SK-N-SH (cell line): ENCODE results near the gene GRM7. TPM values are rescaled to one million over a fixed set of nuclear protein-coding genes. Genes with fewer than 3 reads are reported as not detected.

Experiments
- CTCF ChIA-PET: fragments of 300-600, 350-600 bp; formaldehyde crosslinking; extraction: SDS; loops from one replicate; lab custom pipeline; 2021; lab: Yijun Ruan, JAX
- POLR2A ChIA-PET: fragments of 350-600 bp; sonication (Branson Sonifier 250); formaldehyde crosslinking; extraction: SDS; loops from one replicate; lab custom pipeline; 2020; ENCODE audit warnings: antibody characterized with exemption, inconsistent platforms; lab: Yijun Ruan, JAX
- DNase-seq: peaks from one replicate; pipeline ENCODE4 v3.0.0; 2012
- H2AFZ ChIP-seq: fragments of 200-600 bp; sonication (generic); 2 replicates; pipeline ENCODE4 v1.8.1; 2016; ENCODE audit warnings: antibody characterized with exemption, mild to moderate bottlenecking, low read depth
- H3F3A ChIP-seq: fragments of 200-600 bp; sonication (generic); replicated peaks from 2 replicates; pipeline ENCODE3; 2016; ENCODE audit warnings: antibody characterized with exemption, mild to moderate bottlenecking; ENCODE audit not compliant: insufficient read depth
- H3K27ac ChIP-seq, 2 experiments: fragments of 200-500 bp in 1 of 2; fragments of 200-600 bp in 1 of 2; sonication (Bioruptor generic) in 1 of 2; sonication (generic), shearing (Covaris generic) in 1 of 2; 2 replicates each; pipeline versions ENCODE4 v1.5.1 to v1.6.1; 2014 to 2016; ENCODE audit warnings: low read depth in 2 of 2, inconsistent platforms in 1 of 2, low read length in 1 of 2, mild to moderate bottlenecking in 1 of 2, mixed read lengths in 1 of 2
- H3K27me3 ChIP-seq: fragments of 200-600 bp; sonication (generic), shearing (Covaris generic); 2 replicates; pipeline ENCODE4 v1.6.1; 2016; ENCODE audit warnings: mixed run types; ENCODE audit not compliant: insufficient read depth
- H3K36me3 ChIP-seq, 2 experiments: fragments of 200-500 bp in 1 of 2; fragments of 200-600 bp in 1 of 2; sonication (Bioruptor generic) in 1 of 2; sonication (generic) in 1 of 2; replicated peaks in 1 of 2; 2 replicates each; pipeline versions ENCODE3 to v1.5.1; 2014 to 2016; ENCODE audit warnings: low read length in 1 of 2, mild to moderate bottlenecking in 1 of 2; ENCODE audit not compliant: insufficient read depth in 2 of 2, control insufficient read depth in 1 of 2
- H3K4me1 ChIP-seq, 2 experiments: fragments of 200-500 bp in 1 of 2; fragments of 200-600 bp in 1 of 2; sonication (Bioruptor generic) in 1 of 2; sonication (generic), shearing (Covaris generic) in 1 of 2; 2 replicates each; pipeline versions ENCODE4 v1.5.1 to v1.6.1; 2014 to 2016; ENCODE audit warnings: low read depth in 1 of 2, low read length in 1 of 2, mixed run types in 1 of 2; ENCODE audit not compliant: insufficient read depth in 2 of 2, control insufficient read depth in 1 of 2
- H3K4me2 ChIP-seq: fragments of 200-600 bp; sonication (generic), shearing (Covaris generic); 2 replicates; pipeline ENCODE4 v1.6.1; 2017; ENCODE audit warnings: mixed run types
- H3K4me3 ChIP-seq, 2 experiments: fragments of 200-500 bp in 1 of 2; fragments of 200-600 bp in 1 of 2; sonication (Bioruptor generic) in 1 of 2; sonication (generic), shearing (Covaris generic) in 1 of 2; 2 replicates each; pipeline versions ENCODE4 v1.5.1 to v1.8.1; 2014 to 2016; ENCODE audit warnings: low read depth in 2 of 2, inconsistent platforms in 1 of 2, low read length in 1 of 2, mild to moderate bottlenecking in 1 of 2, mixed read lengths in 1 of 2, moderate library complexity in 1 of 2
- H3K79me2 ChIP-seq: fragments of 200-600 bp; sonication (generic); 2 replicates; pipeline ENCODE4 v1.8.1; 2017; ENCODE audit warnings: mild to moderate bottlenecking; ENCODE audit not compliant: insufficient read depth
- H3K9ac ChIP-seq: fragments of 200-600 bp; sonication (generic); 2 replicates; pipeline ENCODE4 v1.6.1; 2017; ENCODE audit warnings: mixed run types
- H3K9me2 ChIP-seq: fragments of 200-600 bp; sonication (generic); 2 replicates; pipeline ENCODE4 v1.6.1; 2017; ENCODE audit warnings: mixed run types
- H3K9me3 ChIP-seq: fragments of 200-600 bp; sonication (generic); 2 replicates; pipeline ENCODE4 v1.6.1; 2017; ENCODE audit warnings: mixed run types, mild to moderate bottlenecking, moderate library complexity
- H4K20me1 ChIP-seq: fragments of 200-600 bp; sonication (generic); 2 replicates; pipeline ENCODE4 v1.6.1; 2017; ENCODE audit warnings: mild to moderate bottlenecking, mixed run types; ENCODE audit not compliant: insufficient read depth
- CHD2 ChIP-seq: fragments of 150-350 bp; IDR thresholded peaks from 2 replicates; pipeline ENCODE4 v1.6.1; 2018; ENCODE audit warnings: low read length; ENCODE audit not compliant: partially characterized antibody
- ELF1 ChIP-seq: IDR thresholded peaks from 2 replicates; pipeline ENCODE4 v1.4.0; 2012
- FOXJ3 ChIP-seq: sonication (generic); formaldehyde crosslinking; IDR thresholded peaks from 2 replicates; pipeline ENCODE4 v1.5.1; 2020; ENCODE audit warnings: mild to moderate bottlenecking, missing genetic modification reagents
- GATA2 ChIP-seq: sonication (generic); formaldehyde crosslinking; IDR thresholded peaks from 2 replicates; pipeline ENCODE4 v1.5.0; 2020; ENCODE audit warnings: mild to moderate bottlenecking, missing genetic modification reagents
- JUND ChIP-seq: IDR thresholded peaks from 2 replicates; pipeline ENCODE4 v1.4.0; 2012
- MXI1 ChIP-seq: IDR thresholded peaks from 2 replicates; pipeline ENCODE4 v1.6.1; 2012; ENCODE audit warnings: mild to moderate bottlenecking, low read depth, low read length, improper control_type of control experiment
- NRF1 ChIP-seq: IDR thresholded peaks from 2 replicates; pipeline ENCODE4 v1.6.1; 2012; ENCODE audit warnings: low read depth, mild to moderate bottlenecking, low read length
- POLR2AphosphoS5 ChIP-seq: IDR thresholded peaks from 2 replicates; pipeline ENCODE4 v1.6.1; 2012; ENCODE audit warnings: low read depth, low read length
- RCOR1 ChIP-seq: fragments of 150-350 bp; IDR thresholded peaks from 2 replicates; pipeline ENCODE4 v1.6.1; 2017; ENCODE audit warnings: antibody characterized with exemption, low read length
- RFX5 ChIP-seq: IDR thresholded peaks from 2 replicates; pipeline ENCODE4 v1.6.1; 2012; ENCODE audit warnings: mild to moderate bottlenecking, improper control_type of control experiment, low read length
- RXRA ChIP-seq: IDR thresholded peaks from 2 replicates; pipeline ENCODE4 v1.4.0; 2012; ENCODE audit warnings: low read depth, mild to moderate bottlenecking, borderline replicate concordance
- SIN3A ChIP-seq: IDR thresholded peaks from 2 replicates; pipeline ENCODE4 v1.6.1; 2012; ENCODE audit warnings: low read depth, mild to moderate bottlenecking, low read length, moderate library complexity, borderline replicate concordance
- SMC3 ChIP-seq: IDR thresholded peaks from 2 replicates; pipeline ENCODE4 v1.6.1; 2012; ENCODE audit warnings: low read depth, low read length, improper control_type of control experiment
- TCF12 ChIP-seq: IDR thresholded peaks from 2 replicates; pipeline ENCODE4 v1.4.0; 2012
- YY1 ChIP-seq: IDR thresholded peaks from 2 replicates; pipeline ENCODE4 v1.4.0; 2012; ENCODE audit warnings: low read depth, mild to moderate bottlenecking
- WGBS: methylation state at CpG from one replicate; pipeline ENCODE4 v1.1.6; 2017; ENCODE audit warnings: low lambda C conversion rate; 5-methylcytosine and 5-hydroxymethylcytosine counted together
- polyA plus RNA-seq, 3 experiments: library from polyadenylated mRNA; depleted of rRNA; stranded (reverse); fragments of >200 nt; gene quantifications; 2 replicates each; pipeline ENCODE4 v1.2.3, GENCODE V29; 2012
- TF ChIP-seq, protein P1 (sequence below): IDR thresholded peaks from 2 replicates; pipeline ENCODE4 v1.6.1; 2012; ENCODE audit warnings: mild to moderate bottlenecking, low read depth, low read length, moderate library complexity
- TF ChIP-seq, protein P2 (sequence below): IDR thresholded peaks from 2 replicates; pipeline ENCODE4; 2012
- TF ChIP-seq, protein P3 (sequence below): IDR thresholded peaks from 2 replicates; pipeline ENCODE4 v1.4.0; 2012; ENCODE audit warnings: low read depth
- TF ChIP-seq, protein P4 (sequence below): fragments of 200-600 bp; sonication (generic); IDR thresholded peaks from 2 replicates; pipeline ENCODE4 v1.6.1; 2017; ENCODE audit warnings: antibody characterized with exemption, mild to moderate bottlenecking, moderate library complexity
- TF ChIP-seq, protein P5 (sequence below): fragments of 150-350 bp; IDR thresholded peaks from 2 replicates; pipeline ENCODE4 v1.6.1; 2017; ENCODE audit warnings: antibody characterized with exemption, low read length, low read depth, borderline replicate concordance

The GRM7 gene
- polyA plus RNA-seq, 1 of the 3 experiments (the other 2 are of a cell fraction), result 0.03 TPM

DNA sequence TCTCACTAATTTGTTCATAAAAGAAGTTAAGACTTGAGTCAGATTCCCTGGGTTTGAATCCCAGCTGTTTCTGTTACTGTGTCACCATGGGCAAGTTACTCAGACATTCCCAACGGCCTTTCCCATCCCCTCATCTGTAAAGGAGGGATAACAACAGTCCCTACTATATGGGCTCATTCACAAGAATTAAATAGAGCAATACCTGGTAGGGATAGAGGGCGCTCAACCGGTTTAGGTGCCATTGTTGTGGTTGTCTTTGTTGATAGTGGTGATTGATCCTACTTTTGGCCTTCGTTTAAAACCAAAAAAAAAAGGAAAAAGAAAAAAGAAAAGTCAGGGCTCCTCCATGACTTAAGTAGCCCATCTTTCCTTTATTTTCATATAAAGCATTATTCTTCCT, 563.1 kb downstream of the GRM7 start (continued):
- TF ChIP-seq, protein P1, sequence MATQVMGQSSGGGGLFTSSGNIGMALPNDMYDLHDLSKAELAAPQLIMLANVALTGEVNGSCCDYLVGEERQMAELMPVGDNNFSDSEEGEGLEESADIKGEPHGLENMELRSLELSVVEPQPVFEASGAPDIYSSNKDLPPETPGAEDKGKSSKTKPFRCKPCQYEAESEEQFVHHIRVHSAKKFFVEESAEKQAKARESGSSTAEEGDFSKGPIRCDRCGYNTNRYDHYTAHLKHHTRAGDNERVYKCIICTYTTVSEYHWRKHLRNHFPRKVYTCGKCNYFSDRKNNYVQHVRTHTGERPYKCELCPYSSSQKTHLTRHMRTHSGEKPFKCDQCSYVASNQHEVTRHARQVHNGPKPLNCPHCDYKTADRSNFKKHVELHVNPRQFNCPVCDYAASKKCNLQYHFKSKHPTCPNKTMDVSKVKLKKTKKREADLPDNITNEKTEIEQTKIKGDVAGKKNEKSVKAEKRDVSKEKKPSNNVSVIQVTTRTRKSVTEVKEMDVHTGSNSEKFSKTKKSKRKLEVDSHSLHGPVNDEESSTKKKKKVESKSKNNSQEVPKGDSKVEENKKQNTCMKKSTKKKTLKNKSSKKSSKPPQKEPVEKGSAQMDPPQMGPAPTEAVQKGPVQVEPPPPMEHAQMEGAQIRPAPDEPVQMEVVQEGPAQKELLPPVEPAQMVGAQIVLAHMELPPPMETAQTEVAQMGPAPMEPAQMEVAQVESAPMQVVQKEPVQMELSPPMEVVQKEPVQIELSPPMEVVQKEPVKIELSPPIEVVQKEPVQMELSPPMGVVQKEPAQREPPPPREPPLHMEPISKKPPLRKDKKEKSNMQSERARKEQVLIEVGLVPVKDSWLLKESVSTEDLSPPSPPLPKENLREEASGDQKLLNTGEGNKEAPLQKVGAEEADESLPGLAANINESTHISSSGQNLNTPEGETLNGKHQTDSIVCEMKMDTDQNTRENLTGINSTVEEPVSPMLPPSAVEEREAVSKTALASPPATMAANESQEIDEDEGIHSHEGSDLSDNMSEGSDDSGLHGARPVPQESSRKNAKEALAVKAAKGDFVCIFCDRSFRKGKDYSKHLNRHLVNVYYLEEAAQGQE, result no peak
- TF ChIP-seq POLR2AphosphoS5 (no peak), RFX5 (no peak)
- TF ChIP-seq, protein P2, sequence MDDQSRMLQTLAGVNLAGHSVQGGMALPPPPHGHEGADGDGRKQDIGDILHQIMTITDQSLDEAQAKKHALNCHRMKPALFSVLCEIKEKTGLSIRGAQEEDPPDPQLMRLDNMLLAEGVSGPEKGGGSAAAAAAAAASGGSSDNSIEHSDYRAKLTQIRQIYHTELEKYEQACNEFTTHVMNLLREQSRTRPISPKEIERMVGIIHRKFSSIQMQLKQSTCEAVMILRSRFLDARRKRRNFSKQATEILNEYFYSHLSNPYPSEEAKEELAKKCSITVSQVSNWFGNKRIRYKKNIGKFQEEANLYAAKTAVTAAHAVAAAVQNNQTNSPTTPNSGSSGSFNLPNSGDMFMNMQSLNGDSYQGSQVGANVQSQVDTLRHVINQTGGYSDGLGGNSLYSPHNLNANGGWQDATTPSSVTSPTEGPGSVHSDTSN, result no peak
- TF ChIP-seq, protein P3, sequence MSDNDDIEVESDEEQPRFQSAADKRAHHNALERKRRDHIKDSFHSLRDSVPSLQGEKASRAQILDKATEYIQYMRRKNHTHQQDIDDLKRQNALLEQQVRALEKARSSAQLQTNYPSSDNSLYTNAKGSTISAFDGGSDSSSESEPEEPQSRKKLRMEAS, result no peak

DNA sequence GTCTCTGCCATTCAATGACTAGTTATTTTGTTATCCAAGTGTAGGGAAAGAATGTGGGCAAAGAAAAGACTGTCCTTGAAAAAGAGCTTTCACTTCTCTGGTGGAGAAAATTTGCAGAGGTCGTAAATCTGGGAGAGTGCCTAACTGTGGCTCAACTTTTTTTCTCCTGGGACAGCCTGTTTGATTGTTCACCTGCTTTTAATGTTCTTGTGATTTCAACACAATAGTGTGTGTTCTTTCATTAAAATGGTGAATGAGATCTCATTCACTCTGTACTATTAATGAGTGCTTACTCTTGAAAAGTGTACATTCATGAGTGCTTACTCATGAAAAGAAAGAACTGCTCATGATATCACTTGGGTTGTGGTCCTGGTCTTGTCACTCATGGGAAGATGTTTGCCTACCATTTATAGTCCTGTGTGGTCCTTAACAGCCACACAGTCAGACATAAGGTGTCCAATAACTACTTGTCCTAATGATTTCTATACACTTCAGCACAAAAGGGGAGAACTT, 567.3 kb downstream of the GRM7 start:
- WGBS, result 25% methylated on average over 1 of the region's 1 CpG
- no peaks in the 10 kb centered on the region for H3K27me3 ChIP-seq
- H3K27ac ChIP-seq, result no peak overlapping the region
- POLR2A ChIA-PET, result no interaction called here
- no peak overlapping the region for H3K4me2 ChIP-seq
- no peaks in the 10 kb centered on the region for H4K20me1 ChIP-seq
- H3K4me1 ChIP-seq, result no peaks in the 10 kb centered on the region
- no peaks in the 10 kb centered on the region for H3F3A ChIP-seq
- H3K9ac ChIP-seq, result no peak overlapping the region
- H3K36me3 ChIP-seq, result no peaks in the 10 kb centered on the region
- no peak overlapping the region for H3K4me3 ChIP-seq
- H3K9me3 ChIP-seq, result 0 out of 2 replicates have a peak, but pooled peaks cover under 1% of the 10 kb centered on the region
- no peaks in the 10 kb centered on the region for H3K79me2 ChIP-seq
- no peak for DNase-seq
- no peak overlapping the region for H2AFZ ChIP-seq
- H3K9me2 ChIP-seq, result no peaks in the 10 kb centered on the region
- CTCF ChIA-PET, result no interaction called here
- TF ChIP-seq CHD2 (no peak), YY1 (no peak), SIN3A (no peak), SMC3 (no peak), RCOR1 (no peak), TCF12 (no peak), FOXJ3 (CRISPR knock-in tag) (no peak), ELF1 (no peak), JUND (no peak), NRF1 (no peak), GATA2 (CRISPR knock-in tag) (no peak), RXRA (no peak), MXI1 (no peak)
- TF ChIP-seq, protein P4, sequence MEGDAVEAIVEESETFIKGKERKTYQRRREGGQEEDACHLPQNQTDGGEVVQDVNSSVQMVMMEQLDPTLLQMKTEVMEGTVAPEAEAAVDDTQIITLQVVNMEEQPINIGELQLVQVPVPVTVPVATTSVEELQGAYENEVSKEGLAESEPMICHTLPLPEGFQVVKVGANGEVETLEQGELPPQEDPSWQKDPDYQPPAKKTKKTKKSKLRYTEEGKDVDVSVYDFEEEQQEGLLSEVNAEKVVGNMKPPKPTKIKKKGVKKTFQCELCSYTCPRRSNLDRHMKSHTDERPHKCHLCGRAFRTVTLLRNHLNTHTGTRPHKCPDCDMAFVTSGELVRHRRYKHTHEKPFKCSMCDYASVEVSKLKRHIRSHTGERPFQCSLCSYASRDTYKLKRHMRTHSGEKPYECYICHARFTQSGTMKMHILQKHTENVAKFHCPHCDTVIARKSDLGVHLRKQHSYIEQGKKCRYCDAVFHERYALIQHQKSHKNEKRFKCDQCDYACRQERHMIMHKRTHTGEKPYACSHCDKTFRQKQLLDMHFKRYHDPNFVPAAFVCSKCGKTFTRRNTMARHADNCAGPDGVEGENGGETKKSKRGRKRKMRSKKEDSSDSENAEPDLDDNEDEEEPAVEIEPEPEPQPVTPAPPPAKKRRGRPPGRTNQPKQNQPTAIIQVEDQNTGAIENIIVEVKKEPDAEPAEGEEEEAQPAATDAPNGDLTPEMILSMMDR, result no peak
- TF ChIP-seq, protein P2, result no peak
- TF ChIP-seq, protein P1, result no peak
- TF ChIP-seq, protein P5, sequence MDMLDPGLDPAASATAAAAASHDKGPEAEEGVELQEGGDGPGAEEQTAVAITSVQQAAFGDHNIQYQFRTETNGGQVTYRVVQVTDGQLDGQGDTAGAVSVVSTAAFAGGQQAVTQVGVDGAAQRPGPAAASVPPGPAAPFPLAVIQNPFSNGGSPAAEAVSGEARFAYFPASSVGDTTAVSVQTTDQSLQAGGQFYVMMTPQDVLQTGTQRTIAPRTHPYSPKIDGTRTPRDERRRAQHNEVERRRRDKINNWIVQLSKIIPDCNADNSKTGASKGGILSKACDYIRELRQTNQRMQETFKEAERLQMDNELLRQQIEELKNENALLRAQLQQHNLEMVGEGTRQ, result no peak
